ENCODE data around the gene DEPP1.

DNA sequence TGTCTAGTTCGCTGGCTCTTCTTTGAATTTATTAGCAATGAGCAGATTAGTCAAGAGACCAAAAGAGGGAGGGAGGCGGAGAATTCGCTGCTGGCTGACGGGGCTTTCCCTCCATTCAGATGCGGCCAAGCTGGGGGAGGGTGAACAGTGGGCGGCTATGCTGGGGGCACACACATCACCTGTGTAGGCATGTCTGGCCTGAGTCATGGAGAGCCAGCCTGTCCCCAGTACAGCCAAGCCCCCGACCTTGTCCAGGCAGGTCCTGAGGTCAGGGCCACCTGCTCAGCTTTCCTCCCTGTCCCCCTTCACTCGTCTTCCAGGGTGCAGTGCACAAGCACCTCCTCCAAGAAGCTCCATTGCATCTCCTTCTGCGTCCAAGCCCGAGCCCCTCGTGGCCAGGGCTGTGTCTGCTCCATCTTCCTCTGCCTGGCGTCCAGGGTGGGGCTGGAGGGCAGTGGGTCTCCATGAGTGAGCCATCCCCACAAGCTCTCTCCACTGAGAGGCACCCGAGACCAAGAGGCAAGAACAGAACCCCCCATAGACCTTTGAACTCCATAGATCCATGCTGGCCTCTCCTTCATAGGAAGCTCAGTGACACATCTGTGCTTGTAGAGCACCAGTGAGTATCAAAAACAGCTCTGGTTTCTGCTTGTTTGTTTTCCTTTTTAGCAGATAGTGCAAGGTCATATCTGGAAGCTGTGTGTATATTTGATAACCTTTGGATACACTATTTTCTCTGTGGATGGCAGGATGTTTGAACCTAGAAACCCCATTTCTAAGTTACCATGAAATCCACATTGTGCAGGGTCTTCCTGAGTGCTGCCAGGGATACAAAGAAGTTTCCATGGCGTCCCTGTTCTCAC is 1.9 kb upstream of the DEPP1 start:
- TF ChIP-seq, protein P1, sequence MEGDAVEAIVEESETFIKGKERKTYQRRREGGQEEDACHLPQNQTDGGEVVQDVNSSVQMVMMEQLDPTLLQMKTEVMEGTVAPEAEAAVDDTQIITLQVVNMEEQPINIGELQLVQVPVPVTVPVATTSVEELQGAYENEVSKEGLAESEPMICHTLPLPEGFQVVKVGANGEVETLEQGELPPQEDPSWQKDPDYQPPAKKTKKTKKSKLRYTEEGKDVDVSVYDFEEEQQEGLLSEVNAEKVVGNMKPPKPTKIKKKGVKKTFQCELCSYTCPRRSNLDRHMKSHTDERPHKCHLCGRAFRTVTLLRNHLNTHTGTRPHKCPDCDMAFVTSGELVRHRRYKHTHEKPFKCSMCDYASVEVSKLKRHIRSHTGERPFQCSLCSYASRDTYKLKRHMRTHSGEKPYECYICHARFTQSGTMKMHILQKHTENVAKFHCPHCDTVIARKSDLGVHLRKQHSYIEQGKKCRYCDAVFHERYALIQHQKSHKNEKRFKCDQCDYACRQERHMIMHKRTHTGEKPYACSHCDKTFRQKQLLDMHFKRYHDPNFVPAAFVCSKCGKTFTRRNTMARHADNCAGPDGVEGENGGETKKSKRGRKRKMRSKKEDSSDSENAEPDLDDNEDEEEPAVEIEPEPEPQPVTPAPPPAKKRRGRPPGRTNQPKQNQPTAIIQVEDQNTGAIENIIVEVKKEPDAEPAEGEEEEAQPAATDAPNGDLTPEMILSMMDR (IDR thresholded peaks at IDR 0.05) = no peak
- TF ChIP-seq POLR2AphosphoS5 (IDR thresholded peaks at IDR 0.05) = no peak

Data from prostate gland (tissue), 2 donors.